Measurements from ENCODE around the gene ARHGAP10.

Gene ARHGAP10

DNA sequence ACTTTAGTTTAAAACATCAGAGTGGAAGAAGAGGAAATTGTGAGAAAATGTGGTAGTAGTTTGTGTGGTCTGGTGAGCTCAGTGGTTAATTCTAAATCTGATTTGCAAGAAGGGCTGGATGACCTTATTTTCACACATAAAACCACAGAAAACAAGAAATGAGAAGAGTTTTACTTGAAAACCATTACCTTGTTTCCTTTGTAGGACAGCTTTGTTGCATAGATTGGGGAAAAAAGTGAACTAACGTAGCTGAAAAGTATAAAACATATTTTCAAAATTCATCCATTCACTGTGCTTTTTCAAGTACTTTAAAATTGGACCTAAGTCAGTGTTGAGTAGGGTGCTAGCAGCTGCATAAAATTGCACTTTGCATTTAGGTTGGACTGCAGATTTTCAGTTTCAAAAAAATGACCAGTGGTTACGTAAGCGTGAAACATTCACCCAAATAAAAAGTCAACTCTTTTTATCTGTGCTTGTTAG lies 211.3 kb downstream of the ARHGAP10 start:
- no peak for DNase-seq (ENCODE audit: extremely low read depth in 1 of 2, low read depth in 1 of 2)

DNA sequence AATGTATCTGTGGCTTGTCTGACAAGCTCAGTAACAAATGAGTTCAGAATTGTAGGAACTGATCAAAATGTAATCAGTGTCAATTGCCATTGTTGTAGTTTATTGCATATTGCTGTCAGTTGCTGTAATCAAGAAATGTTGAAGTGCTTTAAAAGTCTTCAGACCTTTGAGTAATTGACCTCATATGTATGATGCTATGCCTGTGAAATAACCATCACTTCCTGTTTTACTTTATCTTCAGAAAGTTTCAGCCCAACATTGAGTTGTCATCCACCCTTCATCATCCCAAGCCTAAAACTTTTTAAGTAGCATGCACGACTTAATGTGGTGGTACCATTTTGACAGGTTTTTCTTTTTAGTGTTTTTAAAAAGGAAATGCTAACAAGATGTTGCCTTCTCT lies 212.4 kb downstream of the ARHGAP10 start:
- no peak for DNase-seq (ENCODE audit: extremely low read depth in 1 of 2, low read depth in 1 of 2)

GRCh38 chr4:147944670-147945260 lies 212.9 kb downstream of the ARHGAP10 start:
- no peak for DNase-seq (ENCODE audit: extremely low read depth in 1 of 2, low read depth in 1 of 2)

DNA sequence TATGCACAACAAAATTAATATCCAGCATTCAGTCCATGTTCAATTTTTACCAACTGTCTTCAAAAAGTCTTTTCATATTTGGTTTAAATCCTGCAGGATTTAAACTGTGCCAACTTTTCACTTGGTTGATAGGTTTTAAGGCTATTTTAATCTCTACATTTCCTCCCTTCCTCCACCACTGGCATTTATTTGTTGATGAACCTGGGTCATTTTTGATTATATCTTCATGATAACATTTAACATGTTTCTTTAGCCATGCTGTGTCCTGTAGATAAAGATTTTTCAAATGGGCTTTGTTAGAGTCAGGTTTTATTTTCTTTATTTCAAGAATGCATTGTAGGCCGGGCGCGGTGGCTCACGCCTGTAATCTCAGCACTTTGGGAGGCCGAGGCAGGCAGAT lies 216.4 kb downstream of the ARHGAP10 start:
- no peak for DNase-seq (ENCODE audit: extremely low read depth in 1 of 2, low read depth in 1 of 2)

GRCh38 chr4:147950261-147950660 lies 218.4 kb downstream of the ARHGAP10 start:
- no peak for DNase-seq (ENCODE audit: extremely low read depth in 1 of 2, low read depth in 1 of 2)

DNA sequence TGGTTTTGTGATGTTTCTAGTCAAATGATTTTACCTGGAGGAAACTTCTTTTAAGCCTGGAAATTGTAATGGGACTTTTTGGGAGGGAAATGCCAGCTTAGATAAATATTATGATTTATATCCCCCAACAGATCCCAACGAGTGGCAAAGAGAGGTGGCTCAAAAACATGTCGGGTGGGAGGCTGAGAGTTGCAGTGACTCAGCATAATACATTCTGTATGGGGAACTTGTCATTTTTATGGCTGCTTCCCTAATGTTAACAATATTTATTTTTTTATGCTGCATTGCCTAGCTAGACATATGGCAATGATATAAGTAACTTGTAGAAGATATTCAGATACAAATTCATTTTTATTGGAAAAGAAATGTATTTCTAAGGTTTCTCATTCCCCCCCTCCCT lies 219.0 kb downstream of the ARHGAP10 start:
- no peak for DNase-seq (ENCODE audit: extremely low read depth in 1 of 2, low read depth in 1 of 2)

GRCh38 chr4:147954850-147955249 lies 223.0 kb downstream of the ARHGAP10 start:
- DNase-seq (ENCODE audit: extremely low read depth in 1 of 2, low read depth in 1 of 2), result no peak

GRCh38 chr4:147955827-147956558 lies 224.1 kb downstream of the ARHGAP10 start:
- DNase-seq (ENCODE audit: extremely low read depth in 1 of 2, low read depth in 1 of 2), result no peak

- no peak for DNase-seq (ENCODE audit: extremely low read depth in 1 of 2, low read depth in 1 of 2)
Measured at GRCh38 chr4:147957446-147957845, 225.6 kb downstream of the ARHGAP10 start.

DNA sequence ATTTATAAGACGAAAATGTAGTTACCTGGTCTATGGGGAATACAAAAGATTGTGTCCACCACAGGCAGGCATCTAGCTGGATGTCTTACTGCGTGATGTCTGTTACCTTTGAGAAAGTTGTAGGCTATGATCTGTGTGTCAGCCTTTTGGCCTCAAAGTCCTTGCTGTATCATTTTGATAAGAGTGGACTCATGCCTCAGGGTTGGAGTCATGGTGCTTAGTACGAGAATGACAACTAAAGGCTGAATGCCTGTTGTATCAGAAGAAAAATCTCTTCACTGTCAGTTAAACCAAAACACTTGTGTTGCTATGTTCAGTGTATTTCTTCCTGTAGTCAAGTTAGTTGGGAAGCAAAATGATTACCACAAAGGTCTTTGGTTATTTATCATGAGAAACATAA lies 226.2 kb downstream of the ARHGAP10 start:
- DNase-seq (ENCODE audit: extremely low read depth in 1 of 2, low read depth in 1 of 2), result no peak

DNA sequence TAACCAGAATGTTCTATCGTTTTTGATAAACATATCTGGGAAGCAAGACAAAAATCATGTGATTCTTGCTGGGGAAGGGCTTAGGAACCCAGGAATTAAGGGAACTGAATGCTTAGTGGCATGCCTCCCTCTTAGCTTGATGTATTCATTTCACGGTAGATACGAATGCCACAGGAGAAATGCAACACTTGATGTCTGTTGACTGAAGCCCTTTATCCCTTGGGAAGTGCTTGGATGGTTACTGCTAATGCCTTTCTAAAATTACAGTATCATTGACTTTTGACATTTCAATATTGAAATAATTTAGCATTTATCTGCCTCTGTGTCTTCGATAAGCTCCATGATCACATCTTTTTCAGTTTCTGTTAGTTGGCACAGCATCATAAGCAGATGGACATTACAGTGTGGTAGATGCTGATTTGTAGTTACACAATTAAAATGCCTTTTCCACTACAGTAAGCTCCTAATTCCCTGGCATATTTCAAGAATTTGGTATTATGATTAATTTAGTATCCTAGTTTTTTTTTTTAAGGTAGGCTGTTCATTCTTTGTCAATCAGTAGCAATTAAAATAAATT lies 226.7 kb downstream of the ARHGAP10 start:
- no peak for DNase-seq (ENCODE audit: extremely low read depth in 1 of 2, low read depth in 1 of 2)

- no peak for DNase-seq (ENCODE audit: extremely low read depth in 1 of 2, low read depth in 1 of 2)
Measured at GRCh38 chr4:147960971-147961370, 229.1 kb downstream of the ARHGAP10 start.

DNA sequence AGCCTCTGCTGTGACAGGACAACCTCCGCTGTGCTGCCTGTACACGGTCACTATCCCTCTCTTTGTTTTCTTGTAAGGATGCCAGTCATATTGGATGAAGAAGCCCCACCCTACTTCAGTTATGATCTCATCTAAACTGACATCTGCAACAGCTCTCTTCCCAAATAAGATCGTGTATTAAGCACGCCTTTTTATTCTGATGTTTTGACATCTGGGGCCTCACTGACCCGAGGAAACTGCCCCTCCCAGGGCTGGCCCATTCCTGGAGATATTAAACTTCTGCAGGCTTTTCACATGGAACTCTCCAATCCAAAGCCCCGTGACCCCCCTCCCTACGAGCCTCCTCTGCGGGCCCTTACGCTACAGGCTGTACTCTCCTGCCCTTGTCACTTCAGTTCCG lies 232.0 kb downstream of the ARHGAP10 start:
- DNase-seq (ENCODE audit: extremely low read depth in 1 of 2, low read depth in 1 of 2), result no peak

DNA sequence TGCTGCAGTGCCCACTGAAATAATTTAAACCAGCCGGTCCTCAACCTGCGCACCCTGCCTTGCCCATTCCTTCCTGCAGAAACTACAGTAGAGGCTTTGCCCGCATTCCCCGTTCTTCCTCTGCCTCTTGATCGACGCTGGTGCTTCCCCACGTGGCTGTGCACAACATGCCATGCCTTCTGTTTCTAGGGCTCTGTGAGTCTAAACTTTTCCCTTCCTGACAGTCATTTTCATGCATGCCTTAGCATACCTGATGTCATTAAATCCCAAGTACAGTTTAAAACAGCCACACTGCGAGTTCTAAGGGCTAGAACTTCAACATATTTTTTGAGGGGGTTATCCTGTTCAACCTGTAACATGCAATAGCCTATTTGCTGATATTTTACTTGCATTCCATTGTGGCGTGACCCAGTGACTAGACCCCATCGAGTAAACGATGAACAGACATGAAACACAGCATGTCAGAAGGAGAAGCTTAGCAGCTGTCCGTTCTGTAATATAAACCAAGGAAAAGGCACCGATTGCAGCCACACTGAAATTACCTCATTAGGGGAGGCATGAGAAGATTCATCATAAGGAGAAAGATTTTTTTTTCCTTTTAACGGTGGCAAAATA lies 232.5 kb downstream of the ARHGAP10 start:
- DNase-seq (ENCODE audit: extremely low read depth in 1 of 2, low read depth in 1 of 2), result no peak

GRCh38 chr4:147965056-147965455 lies 233.2 kb downstream of the ARHGAP10 start:
- no peak for DNase-seq (ENCODE audit: extremely low read depth in 1 of 2, low read depth in 1 of 2)

DNA sequence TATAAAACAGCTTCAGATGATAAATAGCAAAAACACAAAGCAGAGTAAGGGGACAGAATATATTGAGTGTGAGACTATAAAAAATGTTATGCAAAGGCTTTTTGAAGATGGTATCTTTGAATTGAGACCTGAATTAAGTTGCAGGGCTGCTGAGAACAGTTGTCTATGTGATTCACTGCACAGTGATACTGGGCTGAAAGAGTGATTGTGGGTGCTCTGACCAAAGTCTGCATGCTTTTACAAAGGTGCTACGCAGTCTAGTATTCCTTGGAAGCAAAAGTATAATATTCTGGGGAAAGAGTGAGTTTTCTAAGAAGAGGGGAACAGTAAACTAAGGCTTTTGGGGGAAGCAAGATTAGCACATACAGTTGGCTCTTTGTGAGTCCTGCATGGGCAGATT lies 234.0 kb downstream of the ARHGAP10 start:
- no peak for DNase-seq (ENCODE audit: extremely low read depth in 1 of 2, low read depth in 1 of 2)

- no peak for DNase-seq (ENCODE audit: extremely low read depth in 1 of 2, low read depth in 1 of 2)
Measured at GRCh38 chr4:147968641-147969040, 236.8 kb downstream of the ARHGAP10 start.

GRCh38 chr4:147969573-147970385 lies 237.9 kb downstream of the ARHGAP10 start:
- no peak for DNase-seq (ENCODE audit: extremely low read depth in 1 of 2, low read depth in 1 of 2)

DNA sequence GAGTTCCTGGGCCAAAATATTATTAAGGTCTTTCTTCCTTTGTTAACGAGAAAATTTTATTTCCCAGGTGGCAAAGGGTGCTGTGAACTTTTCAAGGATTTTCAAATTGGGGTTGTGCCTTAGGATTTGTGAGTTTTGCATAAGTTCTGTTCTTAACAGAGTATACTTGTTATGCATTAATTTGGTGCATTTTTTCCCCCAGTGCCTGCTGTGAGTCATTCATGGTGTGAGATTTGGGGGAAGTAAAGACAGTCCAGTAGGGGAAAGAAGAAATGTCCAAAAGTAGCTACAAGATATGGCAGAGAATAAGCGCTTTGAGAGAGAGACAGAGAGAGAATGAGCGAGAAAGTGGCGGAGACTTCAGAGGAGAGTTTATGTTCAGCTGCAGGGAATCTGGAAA lies 239.2 kb downstream of the ARHGAP10 start:
- DNase-seq (ENCODE audit: extremely low read depth in 1 of 2, low read depth in 1 of 2), result no peak

DNA sequence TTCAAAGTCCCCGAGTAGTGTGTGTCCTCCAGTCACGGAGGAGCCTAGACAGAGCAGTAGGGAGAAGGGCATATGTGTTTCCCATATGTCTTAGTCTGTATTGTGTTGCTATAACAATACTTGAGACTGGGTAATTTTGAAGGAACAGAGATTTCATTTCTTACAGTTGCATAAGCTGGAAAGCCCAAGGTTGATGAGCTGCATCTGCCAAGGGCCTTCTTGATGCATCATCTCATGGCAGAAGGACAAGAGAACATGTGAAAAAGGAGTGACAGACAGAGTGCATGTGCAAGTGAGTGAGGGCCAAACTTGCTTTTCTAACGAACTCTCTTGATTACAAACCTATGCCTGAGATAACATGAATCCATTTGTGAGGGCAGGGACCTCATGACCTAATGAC lies 243.4 kb downstream of the ARHGAP10 start:
- DNase-seq (ENCODE audit: extremely low read depth in 1 of 2, low read depth in 1 of 2), result no peak

Data from stimulated activated CD8-positive, alpha-beta memory T cell treated with anti-CD3 and anti-CD28 coated beads, Interleukin-7, amount 100 ng/mL, for 48 hours (primary cell).